OCI-LY7 (cell line): Measurements from ENCODE around the gene SDK2. TPM values are rescaled to one million over a fixed set of nuclear protein-coding genes. Genes with fewer than 3 reads are reported as not detected.

ENCODE experiments used
- BruUV-seq: library from RNA; stranded (reverse); fragments of 400-500 nt; replicated peaks from 2 replicates; lab custom pipeline; 2021; lab: Mats Ljungman, UMichigan
- CTCF ChIA-PET: fragments of 300-600 bp; sonication (Branson Sonifier 250); formaldehyde crosslinking; loops from one replicate; lab custom pipeline; 2022; ENCODE audit warnings: antibody characterized with exemption; ENCODE audit not compliant: unreplicated experiment; lab: Charles Lee
- POLR2A ChIA-PET: fragments of 300-600 bp; sonication (Branson Sonifier 250); formaldehyde crosslinking; loops from one replicate; lab custom pipeline; 2022; ENCODE audit warnings: antibody characterized with exemption; lab: Charles Lee
- DNase-seq: peaks from one replicate; pipeline ENCODE4 v3.0.0-alpha.2; 2015; ENCODE audit warnings: low spot score
- H2AFZ ChIP-seq: fragments of 200-600 bp; sonication (generic), shearing (Covaris generic); 2 replicates; pipeline ENCODE4 v1.6.1; 2014; ENCODE audit warnings: mild to moderate bottlenecking, antibody characterized with exemption, low read length, moderate library complexity
- H3K27ac ChIP-seq: fragments of 200-600 bp; sonication (generic); 2 replicates; pipeline ENCODE4 v1.5.1; 2014; ENCODE audit warnings: mixed run types, low read depth, mild to moderate bottlenecking, moderate library complexity, low read length, inconsistent platforms; ENCODE audit not compliant: poor library complexity, severe bottlenecking
- H3K36me3 ChIP-seq: fragments of 200-600 bp; sonication (generic); 2 replicates; pipeline ENCODE4 v1.6.1; 2014; ENCODE audit warnings: mild to moderate bottlenecking, antibody characterized with exemption, low read length, moderate library complexity, mixed read lengths; ENCODE audit not compliant: insufficient read depth
- H3K4me1 ChIP-seq: fragments of 200-600 bp; sonication (generic); 2 replicates; pipeline ENCODE4 v1.5.1; 2014; ENCODE audit warnings: mild to moderate bottlenecking, low read length; ENCODE audit not compliant: insufficient read depth, poor library complexity, severe bottlenecking
- H3K4me2 ChIP-seq: fragments of 200-600 bp; sonication (generic); 2 replicates; pipeline ENCODE4 v1.6.1; 2014; ENCODE audit warnings: mild to moderate bottlenecking, low read length
- H3K4me3 ChIP-seq: fragments of 200-600 bp; sonication (generic); 2 replicates; pipeline ENCODE4 v1.5.1; 2014; ENCODE audit warnings: mild to moderate bottlenecking, low read depth, low read length; ENCODE audit not compliant: poor library complexity, severe bottlenecking
- H3K79me2 ChIP-seq: fragments of 200-600 bp; sonication (generic); 2 replicates; pipeline ENCODE4 v1.6.1; 2016; ENCODE audit warnings: low read depth, mild to moderate bottlenecking, low read length, moderate library complexity, mixed read lengths; ENCODE audit not compliant: insufficient read depth
- H3K9me2 ChIP-seq: fragments of 200-600 bp; sonication (generic); 2 replicates; pipeline ENCODE4 v1.6.1; 2016; ENCODE audit warnings: mild to moderate bottlenecking, low read length, mixed read lengths; ENCODE audit not compliant: insufficient read depth
- H3K9me3 ChIP-seq: fragments of 200-600 bp; sonication (generic); 2 replicates; pipeline ENCODE4 v1.6.1; 2014; ENCODE audit warnings: mild to moderate bottlenecking, mixed run types, low read length, mixed read lengths
- H4K20me1 ChIP-seq: fragments of 200-600 bp; sonication (generic); 2 replicates; pipeline ENCODE4 v1.6.1; 2014; ENCODE audit warnings: mild to moderate bottlenecking, antibody characterized with exemption, low read length, moderate library complexity, mixed read lengths; ENCODE audit not compliant: insufficient read depth
- CTCF ChIP-seq: fragments of 200-600 bp; sonication (generic); conservative IDR thresholded peaks from 2 replicates; pipeline ENCODE4 v1.5.1; 2014; ENCODE audit warnings: mild to moderate bottlenecking, antibody characterized with exemption, low read length, moderate library complexity, mixed read lengths
- EZH2phosphoT487 ChIP-seq: fragments of 200-600 bp; sonication (generic); IDR thresholded peaks from 2 replicates; pipeline ENCODE4 v1.6.1; 2018; ENCODE audit warnings: low read depth, borderline replicate concordance, mild to moderate bottlenecking, mixed run types, antibody characterized with exemption, low read length, moderate library complexity, mixed read lengths
- intact Hi-C: fragments of 100-400 bp; cut with micrococcal nuclease; formaldehyde crosslinking; loops from one replicate; pipeline ENCODE4 v1.10.0; 2022; ENCODE audit not compliant: unreplicated experiment
- total RNA-seq, 2 experiments: library from RNA; depleted of rRNA in 1 of 2; stranded (reverse); fragments of >200 nt in 1 of 2; shearing (Covaris generic) in 1 of 2; gene quantifications; 2 replicates each; pipeline ENCODE4 v1.2.3, GENCODE V29; 2014 to 2022

The SDK2 gene
- total RNA-seq, 2 experiments from 2014 or later = 0.32 to 1.8 TPM

- Histone ChIP-seq H3K4me3 (no peak overlapping the region), H3K36me3 (no peaks in the 10 kb centered on the region), H3K27ac (no peak overlapping the region), H3K4me2 (no peak overlapping the region), H3K9me3 (no peaks in the 10 kb centered on the region), H2AFZ (no peak overlapping the region), H3K4me1 (no peaks in the 10 kb centered on the region), H3K79me2 (no peaks in the 10 kb centered on the region), H3K9me2 (no peaks in the 10 kb centered on the region), H4K20me1 (no peaks in the 10 kb centered on the region)
- DNase-seq = no peak
- CTCF ChIA-PET = no interaction called here
- POLR2A ChIA-PET = interaction anchor here (1.3 kb wide), 1 partner anchor 9 kb away, joined by 3 read pairs; no protein-coding TSS in a partner anchor
- intact Hi-C loops = no loop called here
- TF ChIP-seq CTCF = no peak
- TF ChIP-seq EZH2phosphoT487 = no peak
- no TSS peak for BruUV-seq
These were observed 11.7 kb downstream of the SDK2 start for GRCh38 chr17:73632513-73632912.

- Histone ChIP-seq H3K4me1 (no peaks in the 10 kb centered on the region), H3K4me3 (no peak overlapping the region), H3K27ac (no peak overlapping the region), H3K9me3 (no peaks in the 10 kb centered on the region), H3K4me2 (no peak overlapping the region), H3K79me2 (no peaks in the 10 kb centered on the region), H3K36me3 (no peaks in the 10 kb centered on the region), H2AFZ (no peak overlapping the region), H4K20me1 (no peaks in the 10 kb centered on the region), H3K9me2 (no peaks in the 10 kb centered on the region)
- ChIA-PET POLR2A (interaction anchor here (1.3 kb wide), 1 partner anchor 10 kb away, joined by 3 read pairs; no protein-coding TSS in a partner anchor), CTCF (no interaction called here)
- intact Hi-C loops = no loop called here
- DNase-seq = no peak
- no TSS peak for BruUV-seq
- TF ChIP-seq CTCF = no peak
- TF ChIP-seq EZH2phosphoT487 = no peak
These were observed 13.2 kb downstream of the SDK2 start for GRCh38 chr17:73630965-73631595.

GRCh38 chr17:73630531-73630930 is 13.7 kb downstream of the SDK2 start:
- intact Hi-C loops = no loop called here
- no peaks in the 10 kb centered on the region for H4K20me1 ChIP-seq
- H3K27ac ChIP-seq = no peak overlapping the region
- CTCF ChIA-PET = no interaction called here
- TF ChIP-seq EZH2phosphoT487 (no peak), CTCF (no peak)
- H3K4me3 ChIP-seq = no peak overlapping the region
- H3K79me2 ChIP-seq = no peaks in the 10 kb centered on the region
- H3K36me3 ChIP-seq = no peaks in the 10 kb centered on the region
- POLR2A ChIA-PET = interaction anchor here (0.9 kb wide), 1 partner anchor 136 kb away, joined by 3 read pairs; no protein-coding TSS in a partner anchor
- DNase-seq = no peak
- no peaks in the 10 kb centered on the region for H3K9me3 ChIP-seq
- H3K4me1 ChIP-seq = no peaks in the 10 kb centered on the region
- no peak overlapping the region for H3K4me2 ChIP-seq
- H3K9me2 ChIP-seq = no peaks in the 10 kb centered on the region
- no TSS peak for BruUV-seq
- H2AFZ ChIP-seq = no peak overlapping the region
